ENCODE measurements around the gene TSEN15.
"Not testable (repeated sequence)": the region's sequence is repeated elsewhere in the genome, so short reads cannot be mapped to it uniquely, and the experiment has no call there.

TSEN15 gene

GRCh38 chr1:184080309-184080708 is 28.8 kb downstream of the TSEN15 start:
- no peaks in the 10 kb centered on the region for H3K9me3 ChIP-seq (ENCODE audit: control insufficient read depth, low read depth, low read length)
- no peaks in the 10 kb centered on the region for H3K36me3 ChIP-seq (ENCODE audit: control insufficient read depth, low read depth, low read length)
- no peak overlapping the region for H3K9ac ChIP-seq (ENCODE audit: low read length)
- no peak overlapping the region for H3K4me3 ChIP-seq (ENCODE audit: low read length)
- no peaks in the 10 kb centered on the region for H3K4me1 ChIP-seq (ENCODE audit: control insufficient read depth, low read depth, low read length)
- no peaks in the 10 kb centered on the region for H3K27me3 ChIP-seq (ENCODE audit: control insufficient read depth, insufficient read depth, low read length)
- no peak overlapping the region for H3K27ac ChIP-seq (ENCODE audit: low read length)

GRCh38 chr1:184082541-184083415 is 31.2 kb downstream of the TSEN15 start:
- no peaks in the 10 kb centered on the region for H3K27me3 ChIP-seq (ENCODE audit: control insufficient read depth, insufficient read depth, low read length)
- no peak overlapping the region for H3K27ac ChIP-seq (ENCODE audit: low read length)
- H3K9me3 ChIP-seq (ENCODE audit: control insufficient read depth, low read depth, low read length): no peaks in the 10 kb centered on the region
- no peaks in the 10 kb centered on the region for H3K4me1 ChIP-seq (ENCODE audit: control insufficient read depth, low read depth, low read length)
- H3K36me3 ChIP-seq (ENCODE audit: control insufficient read depth, low read depth, low read length): no peaks in the 10 kb centered on the region
- H3K4me3 ChIP-seq (ENCODE audit: low read length): no peak overlapping the region
- H3K9ac ChIP-seq (ENCODE audit: low read length): no peak overlapping the region

GRCh38 chr1:184085667-184086066 is 34.1 kb downstream of the TSEN15 start:
- Histone ChIP-seq H3K36me3 (ENCODE audit: control insufficient read depth, low read depth, low read length) (no peaks in the 10 kb centered on the region), H3K4me3 (ENCODE audit: low read length) (no peak overlapping the region), H3K4me1 (ENCODE audit: control insufficient read depth, low read depth, low read length) (no peaks in the 10 kb centered on the region), H3K9ac (ENCODE audit: low read length) (no peak overlapping the region), H3K27ac (ENCODE audit: low read length) (no peak overlapping the region), H3K27me3 (ENCODE audit: control insufficient read depth, insufficient read depth, low read length) (no peaks in the 10 kb centered on the region), H3K9me3 (ENCODE audit: control insufficient read depth, low read depth, low read length) (no peaks in the 10 kb centered on the region)

- Histone ChIP-seq H3K27me3 (ENCODE audit: control insufficient read depth, insufficient read depth, low read length) (no peaks in the 10 kb centered on the region), H3K9me3 (ENCODE audit: control insufficient read depth, low read depth, low read length) (no peaks in the 10 kb centered on the region), H3K27ac (ENCODE audit: low read length) (no peak overlapping the region), H3K9ac (ENCODE audit: low read length) (no peak overlapping the region), H3K4me1 (ENCODE audit: control insufficient read depth, low read depth, low read length) (no peaks in the 10 kb centered on the region), H3K4me3 (ENCODE audit: low read length) (no peak overlapping the region), H3K36me3 (ENCODE audit: control insufficient read depth, low read depth, low read length) (no peaks in the 10 kb centered on the region)
These were observed 36.5 kb downstream of the TSEN15 start for GRCh38 chr1:184088037-184088436.

- no peak overlapping the region for H3K27ac ChIP-seq (ENCODE audit: low read length)
- no peak overlapping the region for H3K9ac ChIP-seq (ENCODE audit: low read length)
- H3K4me1 ChIP-seq (ENCODE audit: control insufficient read depth, low read depth, low read length): no peaks in the 10 kb centered on the region
- no peaks in the 10 kb centered on the region for H3K27me3 ChIP-seq (ENCODE audit: control insufficient read depth, insufficient read depth, low read length)
- H3K36me3 ChIP-seq (ENCODE audit: control insufficient read depth, low read depth, low read length): no peaks in the 10 kb centered on the region
- no peak overlapping the region for H3K4me3 ChIP-seq (ENCODE audit: low read length)
- H3K9me3 ChIP-seq (ENCODE audit: control insufficient read depth, low read depth, low read length): no peaks in the 10 kb centered on the region
These were observed 41.5 kb downstream of the TSEN15 start for GRCh38 chr1:184093071-184093470.

GRCh38 chr1:184096005-184096404 is 44.5 kb downstream of the TSEN15 start:
- no peak overlapping the region for H3K9ac ChIP-seq (ENCODE audit: low read length)
- no peaks in the 10 kb centered on the region for H3K9me3 ChIP-seq (ENCODE audit: control insufficient read depth, low read depth, low read length)
- H3K27me3 ChIP-seq (ENCODE audit: control insufficient read depth, insufficient read depth, low read length): no peaks in the 10 kb centered on the region
- H3K27ac ChIP-seq (ENCODE audit: low read length): no peak overlapping the region
- no peaks in the 10 kb centered on the region for H3K4me1 ChIP-seq (ENCODE audit: control insufficient read depth, low read depth, low read length)
- H3K36me3 ChIP-seq (ENCODE audit: control insufficient read depth, low read depth, low read length): no peaks in the 10 kb centered on the region
- H3K4me3 ChIP-seq (ENCODE audit: low read length): no peak overlapping the region

- H3K9ac ChIP-seq (ENCODE audit: low read length); H3K27me3 ChIP-seq (ENCODE audit: control insufficient read depth, insufficient read depth, low read length); H3K36me3 ChIP-seq (ENCODE audit: control insufficient read depth, low read depth, low read length); H3K4me3 ChIP-seq (ENCODE audit: low read length); H3K4me1 ChIP-seq (ENCODE audit: control insufficient read depth, low read depth, low read length); H3K27ac ChIP-seq (ENCODE audit: low read length); H3K9me3 ChIP-seq (ENCODE audit: control insufficient read depth, low read depth, low read length): not testable (repeated sequence)
These were observed 45.0 kb downstream of the TSEN15 start for GRCh38 chr1:184096580-184096979.

- Histone ChIP-seq H3K9ac (ENCODE audit: low read length) (no peak overlapping the region), H3K36me3 (ENCODE audit: control insufficient read depth, low read depth, low read length) (no peaks in the 10 kb centered on the region), H3K4me3 (ENCODE audit: low read length) (no peak overlapping the region), H3K9me3 (ENCODE audit: control insufficient read depth, low read depth, low read length) (no peaks in the 10 kb centered on the region), H3K27ac (ENCODE audit: low read length) (no peak overlapping the region), H3K4me1 (ENCODE audit: control insufficient read depth, low read depth, low read length) (no peaks in the 10 kb centered on the region), H3K27me3 (ENCODE audit: control insufficient read depth, insufficient read depth, low read length) (no peaks in the 10 kb centered on the region)
These were observed 49.6 kb downstream of the TSEN15 start for GRCh38 chr1:184101141-184101540.

GRCh38 chr1:184101571-184101970 is 50.0 kb downstream of the TSEN15 start:
- Histone ChIP-seq H3K4me1 (ENCODE audit: control insufficient read depth, low read depth, low read length) (no peaks in the 10 kb centered on the region), H3K4me3 (ENCODE audit: low read length) (no peak overlapping the region), H3K27me3 (ENCODE audit: control insufficient read depth, insufficient read depth, low read length) (no peaks in the 10 kb centered on the region), H3K27ac (ENCODE audit: low read length) (no peak overlapping the region), H3K9me3 (ENCODE audit: control insufficient read depth, low read depth, low read length) (no peaks in the 10 kb centered on the region), H3K36me3 (ENCODE audit: control insufficient read depth, low read depth, low read length) (no peaks in the 10 kb centered on the region), H3K9ac (ENCODE audit: low read length) (no peak overlapping the region)

GRCh38 chr1:184110272-184111204 is 59.0 kb downstream of the TSEN15 start:
- H3K4me3 ChIP-seq (ENCODE audit: low read length): no peak overlapping the region
- H3K4me1 ChIP-seq (ENCODE audit: control insufficient read depth, low read depth, low read length): no peaks in the 10 kb centered on the region
- no peaks in the 10 kb centered on the region for H3K27me3 ChIP-seq (ENCODE audit: control insufficient read depth, insufficient read depth, low read length)
- no peaks in the 10 kb centered on the region for H3K36me3 ChIP-seq (ENCODE audit: control insufficient read depth, low read depth, low read length)
- no peak overlapping the region for H3K9ac ChIP-seq (ENCODE audit: low read length)
- H3K9me3 ChIP-seq (ENCODE audit: control insufficient read depth, low read depth, low read length): no peaks in the 10 kb centered on the region
- no peak overlapping the region for H3K27ac ChIP-seq (ENCODE audit: low read length)

- Histone ChIP-seq H3K27me3 (ENCODE audit: control insufficient read depth, insufficient read depth, low read length) (no peaks in the 10 kb centered on the region), H3K4me3 (ENCODE audit: low read length) (no peak overlapping the region), H3K9ac (ENCODE audit: low read length) (no peak overlapping the region), H3K9me3 (ENCODE audit: control insufficient read depth, low read depth, low read length) (no peaks in the 10 kb centered on the region), H3K4me1 (ENCODE audit: control insufficient read depth, low read depth, low read length) (no peaks in the 10 kb centered on the region), H3K36me3 (ENCODE audit: control insufficient read depth, low read depth, low read length) (no peaks in the 10 kb centered on the region), H3K27ac (ENCODE audit: low read length) (no peak overlapping the region)
These were observed 60.8 kb downstream of the TSEN15 start for GRCh38 chr1:184112176-184112948.
